GF-D8 (cell line): ENCODE data around the gene IL7R.

Experiments
- DNase-seq: peaks from one replicate; lab custom pipeline; 2025; lab: John Stamatoyannopoulos, UW

The IL7R gene

GRCh38 chr5:35856765-35857351, at the start of gene IL7R:
Gene IL7R, plus strand, starts transcription at chr5:35856891. Its CDS starts 87 bp downstream, at chr5:35856978.
- no peak for DNase-seq

DNA sequence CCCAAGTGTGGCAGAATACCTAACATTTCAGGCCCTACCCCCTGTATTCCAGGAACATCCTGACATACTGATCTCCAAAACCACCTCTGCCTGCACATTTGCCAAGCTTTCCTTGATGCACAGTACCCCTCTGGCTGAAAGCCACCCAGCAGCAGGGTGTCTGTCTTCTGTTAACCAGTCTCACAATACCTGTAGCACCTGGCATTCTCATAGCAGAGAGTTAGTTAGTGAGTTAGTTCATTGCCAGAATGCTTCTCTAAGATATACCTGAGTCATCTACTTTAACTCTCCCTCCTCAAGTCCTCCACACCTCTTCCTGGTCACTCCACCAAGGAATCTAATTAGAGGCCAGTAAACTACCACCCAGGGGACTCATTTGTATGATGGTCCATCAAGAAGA, 46.1 kb upstream of the IL7R start:
- DNase-seq, result no peak

- DNase-seq, result no peak
These were observed 45.5 kb upstream of the IL7R start for GRCh38 chr5:35811108-35811741.

DNA sequence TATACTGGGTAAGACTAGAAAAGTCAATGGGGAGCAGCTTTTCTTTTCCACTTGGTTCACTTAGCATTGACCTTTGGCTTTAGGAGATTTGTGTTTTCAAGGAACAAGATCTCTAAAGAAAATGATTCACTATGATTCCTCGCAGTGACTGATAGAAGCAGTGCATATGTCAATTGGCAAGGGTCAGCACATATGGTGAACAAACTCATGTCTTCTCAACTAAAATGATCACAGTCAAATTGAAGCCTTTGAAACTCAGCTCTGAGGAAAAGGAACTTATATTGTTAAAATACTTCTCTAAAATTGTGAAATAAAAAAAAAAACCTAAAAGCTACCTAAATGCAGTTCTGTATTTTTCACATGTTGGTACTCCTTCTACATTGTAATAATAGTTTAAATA, 43.2 kb upstream of the IL7R start:
- no peak for DNase-seq

DNA sequence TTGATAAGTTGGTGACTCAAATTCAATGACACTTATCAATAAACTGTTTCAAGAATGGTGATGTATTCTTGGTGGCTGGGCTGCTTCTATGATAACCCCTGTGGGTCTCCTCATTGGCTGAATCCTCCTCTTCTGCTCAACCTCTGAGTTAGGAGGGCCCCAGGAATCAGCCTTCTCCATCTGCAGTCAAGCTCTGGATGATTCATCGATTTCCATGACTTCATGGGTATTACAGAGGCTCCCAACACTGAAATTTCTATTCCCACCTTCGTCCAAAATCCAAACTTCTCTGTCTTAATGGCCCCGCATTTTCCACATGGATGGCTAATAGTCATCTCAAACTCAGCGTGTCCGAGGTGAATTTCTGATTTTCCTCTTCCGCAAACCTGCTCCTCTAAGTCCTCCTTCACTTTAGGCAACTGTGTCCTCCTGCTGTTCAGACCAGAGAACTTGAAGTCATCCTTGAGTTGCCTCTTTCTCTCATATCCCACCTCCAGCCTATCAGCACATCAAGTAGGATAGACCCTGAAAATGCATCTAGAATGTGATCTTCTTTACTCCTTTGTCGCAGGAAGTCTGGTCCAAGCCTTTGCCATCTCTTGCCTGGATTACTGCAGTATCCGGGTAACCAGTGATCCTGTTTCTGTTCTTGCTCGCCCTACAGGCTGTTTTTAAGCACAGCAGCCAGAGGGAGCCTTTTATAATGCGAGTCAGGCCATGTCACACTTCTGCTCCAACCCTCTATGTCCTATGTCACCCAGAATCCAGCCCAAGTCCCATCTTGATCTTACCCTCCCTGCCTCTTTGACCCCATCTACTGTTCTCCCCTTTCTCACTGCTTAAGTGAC, 41.4 kb upstream of the IL7R start:
- no peak for DNase-seq

- DNase-seq, result no peak
These were observed 39.7 kb upstream of the IL7R start for GRCh38 chr5:35816881-35817521.

DNA sequence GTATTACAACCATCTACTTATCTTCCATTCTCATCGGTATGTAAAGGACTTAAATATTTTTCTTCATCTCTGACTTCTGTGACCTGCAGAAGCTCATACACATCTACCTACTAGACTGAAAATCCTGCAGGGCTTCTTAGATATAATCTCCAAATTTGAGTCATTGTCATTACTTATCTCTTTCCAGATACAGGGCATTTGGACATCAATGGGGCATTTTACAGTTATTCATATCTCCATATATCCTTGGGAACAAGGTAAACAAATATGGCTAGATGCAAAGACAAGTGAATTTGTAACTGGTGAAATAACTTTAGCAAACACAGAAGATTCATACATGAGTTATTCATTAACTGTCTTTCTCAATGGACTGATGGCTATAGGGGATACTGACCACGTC, 37.7 kb upstream of the IL7R start:
- no peak for DNase-seq

- no peak for DNase-seq
These were observed 37.0 kb upstream of the IL7R start for GRCh38 chr5:35819668-35820067.

DNA sequence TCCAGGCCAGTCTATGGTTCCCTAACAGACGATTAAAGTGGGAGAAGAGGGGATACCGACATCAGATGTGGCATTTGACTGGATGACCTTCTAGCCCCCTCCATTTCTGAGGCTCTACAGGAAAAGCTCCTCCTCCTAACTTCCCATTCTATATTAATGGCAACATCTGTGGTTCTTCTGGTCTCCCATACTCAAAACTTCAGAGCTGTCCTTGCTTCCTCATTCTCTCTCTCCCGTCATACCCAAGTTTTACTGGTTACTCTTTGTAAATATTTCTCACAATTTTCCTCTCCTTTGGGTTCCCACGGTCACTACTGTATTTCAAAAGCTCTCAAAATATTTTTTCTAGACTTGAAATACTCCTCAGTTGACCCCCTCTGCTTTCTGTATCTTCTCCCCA, 36.0 kb upstream of the IL7R start:
- no peak for DNase-seq

DNA sequence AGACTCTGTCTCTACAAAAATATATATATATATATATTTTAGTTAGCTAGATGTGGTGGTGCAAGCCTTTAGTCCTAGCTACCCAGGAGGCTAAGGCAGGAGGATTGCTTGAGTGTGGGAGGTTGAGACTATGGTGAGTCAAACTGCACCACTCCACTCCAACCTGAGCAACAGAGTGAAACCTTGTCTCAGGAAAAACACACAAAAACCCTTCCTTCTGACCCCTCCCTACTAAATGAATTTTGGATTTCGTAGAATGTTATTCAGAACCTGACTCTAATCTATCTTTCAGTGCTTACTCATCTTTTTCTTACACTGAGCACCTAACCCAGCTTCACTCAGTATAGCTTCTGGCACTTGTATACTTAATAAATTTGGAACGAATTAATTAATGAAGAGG, 35.2 kb upstream of the IL7R start:
- no peak for DNase-seq

- no peak for DNase-seq
These were observed 34.2 kb upstream of the IL7R start for GRCh38 chr5:35822511-35822910.

GRCh38 chr5:35823347-35824098, 33.2 kb upstream of the IL7R start:
- DNase-seq, result no peak

GRCh38 chr5:35826056-35826455, 30.6 kb upstream of the IL7R start:
- DNase-seq, result no peak

DNA sequence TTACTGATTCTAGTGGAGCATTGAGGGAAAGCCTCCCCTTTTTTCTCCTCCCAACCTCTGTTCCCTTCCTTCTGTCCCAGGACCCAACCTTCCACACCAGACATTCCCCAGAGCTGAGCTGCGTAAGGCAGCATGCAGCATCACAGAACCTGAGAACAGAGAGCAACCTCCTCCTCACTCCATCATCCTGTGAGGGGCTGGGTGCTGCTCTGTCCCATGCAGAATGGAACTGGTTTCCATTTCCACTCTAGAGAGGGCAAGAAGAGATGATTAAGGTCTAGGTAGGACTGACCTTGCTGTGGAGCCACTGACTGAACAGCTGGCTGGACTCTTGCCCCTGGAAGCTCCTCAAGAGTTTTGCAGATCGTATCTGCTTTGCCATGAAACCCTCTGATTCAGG, 30.1 kb upstream of the IL7R start:
- no peak for DNase-seq

- DNase-seq, result no peak
These were observed 28.6 kb upstream of the IL7R start for GRCh38 chr5:35828082-35828598.

DNA sequence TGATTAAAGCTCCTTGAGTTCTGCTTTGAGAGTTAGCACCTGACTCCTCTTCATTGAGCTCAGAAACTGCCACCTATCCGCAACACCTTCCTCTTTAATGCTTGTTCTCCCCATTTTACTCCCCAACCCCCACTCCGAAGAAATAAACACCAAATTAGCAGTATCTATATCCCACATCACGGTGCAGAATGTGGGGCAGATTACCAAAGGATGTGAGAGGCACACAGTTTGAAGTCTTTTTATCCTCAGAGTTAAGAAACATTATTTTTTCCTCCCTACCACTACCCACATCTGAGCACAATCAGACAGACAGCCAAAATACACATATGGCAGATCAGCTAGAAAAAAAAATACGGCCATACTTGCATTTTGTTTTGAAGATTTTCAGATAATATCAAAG, 26.1 kb upstream of the IL7R start:
- DNase-seq, result no peak

GRCh38 chr5:35832762-35833161, 23.9 kb upstream of the IL7R start:
- DNase-seq, result no peak

DNA sequence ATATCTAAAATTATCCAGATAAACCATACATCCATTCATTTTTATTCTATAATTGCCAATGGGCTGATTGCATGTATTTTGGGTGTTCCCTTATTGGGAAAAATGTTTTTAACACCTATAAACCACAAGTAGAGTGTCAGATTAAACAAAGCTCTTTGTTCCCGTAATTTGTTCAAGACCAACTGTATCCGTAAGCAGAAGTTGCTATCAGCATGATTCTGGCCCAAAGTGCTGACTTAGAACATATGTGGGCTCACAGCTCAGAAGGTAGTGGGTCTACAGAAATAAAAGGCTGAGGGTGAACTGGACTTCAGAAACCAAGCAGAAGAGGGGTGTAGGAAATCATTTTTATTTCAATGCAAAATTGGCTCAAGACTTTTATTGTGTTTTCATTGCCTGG, 23.5 kb upstream of the IL7R start:
- DNase-seq, result no peak

DNA sequence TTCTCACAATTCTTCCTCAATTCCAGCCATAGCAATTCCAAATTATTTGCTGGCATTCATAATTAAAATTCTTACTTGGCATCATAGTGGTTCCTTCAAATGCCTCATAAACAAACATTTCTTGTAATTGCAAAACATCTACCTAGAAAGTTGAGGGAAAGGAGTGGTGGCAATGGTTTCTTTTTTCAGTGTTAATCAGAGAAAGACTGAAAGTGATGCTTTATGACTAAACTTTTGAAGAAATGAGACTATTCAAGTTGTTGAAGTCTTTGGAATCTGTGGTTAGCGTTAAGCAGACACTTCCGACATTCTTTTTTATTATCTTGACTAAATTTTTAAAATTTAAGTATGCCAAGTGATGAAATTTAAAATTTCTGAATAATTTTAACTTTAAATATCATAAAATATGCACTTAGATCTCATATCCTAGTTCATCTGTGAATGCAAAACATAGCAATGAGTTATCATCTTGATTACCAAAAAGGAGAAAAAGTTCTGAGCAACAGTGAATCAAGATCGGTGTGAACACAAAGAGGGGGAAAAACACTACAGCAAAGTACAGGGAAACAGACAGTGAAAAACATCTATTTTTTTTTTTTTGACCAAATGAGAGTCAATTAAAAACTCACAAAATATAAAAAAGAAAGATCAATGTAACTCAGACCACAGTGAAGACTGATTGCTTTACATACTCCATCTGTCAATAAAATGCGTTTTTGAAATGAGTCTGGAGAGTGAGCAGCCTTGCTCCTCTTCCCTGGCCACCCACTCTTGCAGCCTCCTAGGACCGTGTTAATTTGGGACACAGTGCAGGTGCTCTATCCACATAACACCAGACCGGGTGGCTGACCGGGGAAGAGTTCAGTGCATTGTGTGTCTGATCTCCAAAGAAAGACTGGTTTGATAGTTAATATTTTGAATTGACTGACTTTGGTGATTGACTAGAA, 20.6 kb upstream of the IL7R start:
- DNase-seq, result no peak

GRCh38 chr5:35838370-35839042, 18.2 kb upstream of the IL7R start:
- no peak for DNase-seq
